Ishikawa (cell line): ENCODE data around the gene RIMBP2.

Experiments used
- CEBPB ChIP-seq: IDR thresholded peaks from 2 replicates; pipeline ENCODE4 v1.6.1; 2012
- CREB1 ChIP-seq: IDR thresholded peaks from 2 replicates; pipeline ENCODE4 v1.6.1; 2012; ENCODE audit warnings: low read depth
- EGR1 ChIP-seq: IDR thresholded peaks from 2 replicates; pipeline ENCODE4 v1.6.1; 2012
- EP300 ChIP-seq: IDR thresholded peaks from 2 replicates; pipeline ENCODE4 v1.6.1; 2012; ENCODE audit warnings: borderline replicate concordance
- FOXM1 ChIP-seq: IDR thresholded peaks from 2 replicates; pipeline ENCODE4 v1.6.1; 2012; ENCODE audit warnings: low read depth, borderline replicate concordance
- RAD21 ChIP-seq: IDR thresholded peaks from 2 replicates; pipeline ENCODE4 v1.6.1; 2012; ENCODE audit warnings: low read depth
- TAF1 ChIP-seq: IDR thresholded peaks from 2 replicates; pipeline ENCODE4 v1.6.1; 2012; ENCODE audit warnings: low read depth, mild to moderate bottlenecking
- TEAD4 ChIP-seq: IDR thresholded peaks from 2 replicates; pipeline ENCODE4 v1.6.1; 2012
- TF ChIP-seq, protein P1 (sequence below): IDR thresholded peaks from 2 replicates; pipeline ENCODE4 v1.6.1; 2012; ENCODE audit warnings: low read depth, mild to moderate bottlenecking
- TF ChIP-seq, protein P2 (sequence below): IDR thresholded peaks from 2 replicates; pipeline ENCODE4 v1.6.1; 2012

DNA sequence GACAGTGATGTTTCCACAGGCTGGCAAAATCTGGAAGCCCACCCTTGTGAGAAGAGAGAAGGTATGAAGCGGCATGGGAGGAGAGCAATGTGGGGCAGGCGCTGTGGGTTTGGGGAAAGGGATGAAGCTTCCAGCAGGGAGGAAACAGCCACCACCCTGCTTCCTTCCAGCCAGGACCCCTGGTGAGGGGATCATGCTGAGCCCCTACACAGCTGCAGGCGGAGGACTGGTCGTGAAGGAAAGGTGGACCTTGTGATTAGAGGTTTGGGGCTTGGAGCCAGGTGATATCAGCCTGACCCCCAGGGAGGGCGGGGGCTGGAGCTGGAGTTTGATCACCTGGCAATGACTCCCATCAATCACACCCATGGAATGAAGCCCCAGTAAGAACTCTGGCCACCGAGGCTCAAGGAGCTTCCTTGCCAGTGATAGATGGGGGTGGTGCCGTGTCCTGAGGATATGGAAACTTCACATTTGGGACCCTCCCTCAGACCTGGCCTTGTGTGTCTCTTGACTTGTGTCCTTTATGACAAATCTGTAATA lies 48.6 kb downstream of the RIMBP2 start:
- TF ChIP-seq EP300 (no peak), RAD21 (no peak), TAF1 (no peak), CEBPB (no peak), FOXM1 (no peak), EGR1 (no peak), CREB1 (no peak), TEAD4 (no peak)
- TF ChIP-seq, protein P1, sequence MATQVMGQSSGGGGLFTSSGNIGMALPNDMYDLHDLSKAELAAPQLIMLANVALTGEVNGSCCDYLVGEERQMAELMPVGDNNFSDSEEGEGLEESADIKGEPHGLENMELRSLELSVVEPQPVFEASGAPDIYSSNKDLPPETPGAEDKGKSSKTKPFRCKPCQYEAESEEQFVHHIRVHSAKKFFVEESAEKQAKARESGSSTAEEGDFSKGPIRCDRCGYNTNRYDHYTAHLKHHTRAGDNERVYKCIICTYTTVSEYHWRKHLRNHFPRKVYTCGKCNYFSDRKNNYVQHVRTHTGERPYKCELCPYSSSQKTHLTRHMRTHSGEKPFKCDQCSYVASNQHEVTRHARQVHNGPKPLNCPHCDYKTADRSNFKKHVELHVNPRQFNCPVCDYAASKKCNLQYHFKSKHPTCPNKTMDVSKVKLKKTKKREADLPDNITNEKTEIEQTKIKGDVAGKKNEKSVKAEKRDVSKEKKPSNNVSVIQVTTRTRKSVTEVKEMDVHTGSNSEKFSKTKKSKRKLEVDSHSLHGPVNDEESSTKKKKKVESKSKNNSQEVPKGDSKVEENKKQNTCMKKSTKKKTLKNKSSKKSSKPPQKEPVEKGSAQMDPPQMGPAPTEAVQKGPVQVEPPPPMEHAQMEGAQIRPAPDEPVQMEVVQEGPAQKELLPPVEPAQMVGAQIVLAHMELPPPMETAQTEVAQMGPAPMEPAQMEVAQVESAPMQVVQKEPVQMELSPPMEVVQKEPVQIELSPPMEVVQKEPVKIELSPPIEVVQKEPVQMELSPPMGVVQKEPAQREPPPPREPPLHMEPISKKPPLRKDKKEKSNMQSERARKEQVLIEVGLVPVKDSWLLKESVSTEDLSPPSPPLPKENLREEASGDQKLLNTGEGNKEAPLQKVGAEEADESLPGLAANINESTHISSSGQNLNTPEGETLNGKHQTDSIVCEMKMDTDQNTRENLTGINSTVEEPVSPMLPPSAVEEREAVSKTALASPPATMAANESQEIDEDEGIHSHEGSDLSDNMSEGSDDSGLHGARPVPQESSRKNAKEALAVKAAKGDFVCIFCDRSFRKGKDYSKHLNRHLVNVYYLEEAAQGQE, result no peak
- TF ChIP-seq, protein P2, sequence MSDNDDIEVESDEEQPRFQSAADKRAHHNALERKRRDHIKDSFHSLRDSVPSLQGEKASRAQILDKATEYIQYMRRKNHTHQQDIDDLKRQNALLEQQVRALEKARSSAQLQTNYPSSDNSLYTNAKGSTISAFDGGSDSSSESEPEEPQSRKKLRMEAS, result no peak
